Stomach smooth muscle (tissue), 2 donors: Measurements from ENCODE around the gene PLA2G4F.

Source experiments
- H3K27ac ChIP-seq: one replicate; pipeline ENCODE4 v1.7.0; 2013; ENCODE audit warnings: mild to moderate bottlenecking, low read length, inconsistent platforms
- H3K27me3 ChIP-seq, 2 donors: one replicate each; pipeline ENCODE4 v1.7.0; 2013; ENCODE audit warnings: low read length in 2 of 2; ENCODE audit not compliant: insufficient read depth in 2 of 2, control insufficient read depth in 1 of 2
- H3K36me3 ChIP-seq, 2 donors: one replicate each; pipeline ENCODE4 v1.7.0; 2013; ENCODE audit warnings: low read length in 2 of 2; ENCODE audit not compliant: control insufficient read depth in 2 of 2, insufficient read depth in 2 of 2
- H3K4me1 ChIP-seq: one replicate; pipeline ENCODE4 v1.7.0; 2013; ENCODE audit warnings: low read length; ENCODE audit not compliant: control insufficient read depth, insufficient read depth
- H3K4me3 ChIP-seq, 2 donors: one replicate each; pipeline ENCODE4 v1.7.0; 2013; ENCODE audit warnings: low read length in 2 of 2
- H3K9ac ChIP-seq, 2 donors: one replicate each; pipeline ENCODE4 v1.7.0; 2013; ENCODE audit warnings: low read length in 2 of 2, mild to moderate bottlenecking in 1 of 2
- H3K9me3 ChIP-seq, 2 donors: one replicate each; pipeline ENCODE4 v1.7.0; 2013; ENCODE audit warnings: low read length in 2 of 2; ENCODE audit not compliant: control insufficient read depth in 2 of 2
- donor health status: healthy.
- donor health status: Pancreatic carcinoma.

PLA2G4F gene

GRCh38 chr15:42130246-42130986 is 26.0 kb downstream of the PLA2G4F start:
- Histone ChIP-seq H3K4me1 (no peaks in the 10 kb centered on the region), H3K9me3 (no peaks in the 10 kb centered on the region), H3K36me3 (no peaks in the 10 kb centered on the region), H3K9ac (no peak overlapping the region), H3K4me3 (no peak overlapping the region), H3K27me3 (peaks cover 3 to 14% of the 10 kb centered on the region in 2 donors), H3K27ac (no peak overlapping the region)

- Histone ChIP-seq H3K9ac (no peak overlapping the region), H3K4me1 (no peaks in the 10 kb centered on the region), H3K27ac (no peak overlapping the region), H3K27me3 (peaks cover 3 to 14% of the 10 kb centered on the region in 2 donors), H3K9me3 (no peaks in the 10 kb centered on the region), H3K36me3 (no peaks in the 10 kb centered on the region), H3K4me3 (no peak overlapping the region)
Observed at GRCh38 chr15:42129364-42129763, 27.1 kb downstream of the PLA2G4F start.

- no peaks in the 10 kb centered on the region for H3K9me3 ChIP-seq
- no peaks in the 10 kb centered on the region for H3K4me1 ChIP-seq
- no peak overlapping the region for H3K4me3 ChIP-seq
- peaks cover 3 to 14% of the 10 kb centered on the region in 2 donors for H3K27me3 ChIP-seq
- no peaks in the 10 kb centered on the region for H3K36me3 ChIP-seq
- no peak overlapping the region for H3K27ac ChIP-seq
- H3K9ac ChIP-seq = no peak overlapping the region
Observed at GRCh38 chr15:42128476-42128875, 28.0 kb downstream of the PLA2G4F start.

GRCh38 chr15:42123546-42123945 is 32.9 kb downstream of the PLA2G4F start:
- Histone ChIP-seq H3K4me1 (peaks cover 2% of the 10 kb centered on the region), H3K9me3 (no peaks in the 10 kb centered on the region), H3K4me3 (no peak overlapping the region), H3K27ac (no peak overlapping the region), H3K9ac (no peak overlapping the region), H3K36me3 (no peaks in the 10 kb centered on the region), H3K27me3 (peaks cover 0 to 4% of the 10 kb centered on the region in 2 donors)

DNA sequence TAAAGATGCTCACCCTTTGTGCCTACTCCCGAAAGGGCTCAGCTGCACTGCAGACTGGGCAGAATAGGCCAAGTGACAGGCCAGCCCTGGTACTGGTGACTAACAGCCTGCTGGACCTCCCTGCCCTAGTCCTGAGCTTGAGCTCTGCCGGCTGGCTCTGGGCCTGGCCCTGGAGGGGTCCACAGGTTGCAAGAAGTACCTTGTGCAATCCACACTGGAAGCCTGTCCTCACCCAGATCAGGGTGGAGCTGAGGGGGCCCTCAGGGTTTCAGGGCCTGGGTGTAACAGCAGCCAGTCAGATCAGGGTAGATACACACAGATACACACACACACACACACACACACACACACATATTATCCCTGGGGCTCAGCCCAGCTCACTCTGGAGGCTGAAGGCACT is 34.8 kb downstream of the PLA2G4F start:
- Histone ChIP-seq H3K27me3 (no peaks in the 10 kb centered on the region), H3K36me3 (no peaks in the 10 kb centered on the region), H3K9me3 (no peaks in the 10 kb centered on the region), H3K4me3 (no peak overlapping the region), H3K4me1 (peaks cover 2% of the 10 kb centered on the region), H3K27ac (no peak overlapping the region), H3K9ac (no peak overlapping the region)

DNA sequence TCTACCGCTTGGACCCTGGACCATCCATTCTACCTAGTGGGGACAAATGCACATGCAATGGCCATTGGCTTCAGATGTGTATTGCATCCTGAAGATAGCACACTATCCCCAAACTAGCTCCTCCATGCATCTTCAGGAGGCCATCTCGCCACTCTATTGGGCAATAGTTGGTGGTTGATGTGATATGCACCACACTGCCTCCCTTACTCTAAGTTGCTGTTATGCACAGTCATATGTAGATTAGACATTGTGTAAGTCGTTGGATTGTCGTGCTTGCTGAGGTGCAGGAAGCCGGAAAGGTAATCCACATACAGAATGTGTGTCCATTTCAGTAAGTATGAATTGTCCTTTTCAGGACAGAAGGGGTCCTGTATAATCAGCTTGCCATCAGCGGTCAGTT is 35.4 kb downstream of the PLA2G4F start:
- no peak overlapping the region for H3K4me3 ChIP-seq
- no peaks in the 10 kb centered on the region for H3K27me3 ChIP-seq
- no peak overlapping the region for H3K9ac ChIP-seq
- H3K4me1 ChIP-seq = peaks cover 2% of the 10 kb centered on the region
- peaks cover 0 to 3% of the 10 kb centered on the region in 2 donors for H3K9me3 ChIP-seq
- no peak overlapping the region for H3K27ac ChIP-seq
- H3K36me3 ChIP-seq = no peaks in the 10 kb centered on the region

DNA sequence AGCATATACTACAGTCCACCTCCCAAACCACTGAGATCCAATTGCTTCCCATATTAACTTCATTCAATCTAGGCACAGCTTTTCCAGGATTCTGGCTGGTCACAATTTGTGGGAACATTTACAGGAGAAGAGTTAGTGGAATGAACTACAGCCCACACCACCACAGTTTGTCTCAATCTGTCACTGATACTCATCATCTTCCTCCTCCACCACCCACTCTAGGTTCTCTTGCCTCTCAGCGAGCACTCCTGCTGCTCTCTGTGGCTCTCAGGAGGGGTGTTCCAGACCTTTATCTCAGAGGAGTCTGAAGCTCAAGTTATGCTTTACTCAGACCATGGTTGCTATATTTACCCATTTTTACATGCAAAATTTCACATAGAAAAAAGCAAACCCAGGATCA is 36.2 kb downstream of the PLA2G4F start:
- Histone ChIP-seq H3K27me3 (no peaks in the 10 kb centered on the region), H3K4me3 (no peak overlapping the region), H3K36me3 (no peaks in the 10 kb centered on the region), H3K9me3 (peaks cover 0 to 3% of the 10 kb centered on the region in 2 donors), H3K9ac (no peak overlapping the region), H3K4me1 (peaks cover 2% of the 10 kb centered on the region), H3K27ac (no peak overlapping the region)

DNA sequence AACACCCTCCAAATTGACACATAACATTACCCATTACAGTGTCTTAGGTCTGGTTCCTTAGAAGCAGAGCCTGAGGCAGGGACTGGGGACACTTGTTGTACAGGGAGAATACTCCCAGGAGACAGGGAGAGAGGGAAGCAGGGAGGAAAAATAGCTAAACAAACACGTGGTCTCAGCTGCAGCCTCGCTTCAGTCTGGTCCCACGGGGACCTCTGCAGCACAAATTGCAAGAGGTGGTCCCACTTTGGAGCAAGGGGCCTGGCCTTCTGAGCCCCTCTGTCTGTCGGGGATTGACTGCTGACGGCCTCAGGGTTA is 37.0 kb downstream of the PLA2G4F start:
- H3K4me3 ChIP-seq = no peak overlapping the region
- peaks cover 0 to 3% of the 10 kb centered on the region in 2 donors for H3K9me3 ChIP-seq
- H3K27ac ChIP-seq = no peak overlapping the region
- H3K36me3 ChIP-seq = no peaks in the 10 kb centered on the region
- peaks cover 2% of the 10 kb centered on the region for H3K4me1 ChIP-seq
- H3K27me3 ChIP-seq = no peaks in the 10 kb centered on the region
- no peak overlapping the region for H3K9ac ChIP-seq

DNA sequence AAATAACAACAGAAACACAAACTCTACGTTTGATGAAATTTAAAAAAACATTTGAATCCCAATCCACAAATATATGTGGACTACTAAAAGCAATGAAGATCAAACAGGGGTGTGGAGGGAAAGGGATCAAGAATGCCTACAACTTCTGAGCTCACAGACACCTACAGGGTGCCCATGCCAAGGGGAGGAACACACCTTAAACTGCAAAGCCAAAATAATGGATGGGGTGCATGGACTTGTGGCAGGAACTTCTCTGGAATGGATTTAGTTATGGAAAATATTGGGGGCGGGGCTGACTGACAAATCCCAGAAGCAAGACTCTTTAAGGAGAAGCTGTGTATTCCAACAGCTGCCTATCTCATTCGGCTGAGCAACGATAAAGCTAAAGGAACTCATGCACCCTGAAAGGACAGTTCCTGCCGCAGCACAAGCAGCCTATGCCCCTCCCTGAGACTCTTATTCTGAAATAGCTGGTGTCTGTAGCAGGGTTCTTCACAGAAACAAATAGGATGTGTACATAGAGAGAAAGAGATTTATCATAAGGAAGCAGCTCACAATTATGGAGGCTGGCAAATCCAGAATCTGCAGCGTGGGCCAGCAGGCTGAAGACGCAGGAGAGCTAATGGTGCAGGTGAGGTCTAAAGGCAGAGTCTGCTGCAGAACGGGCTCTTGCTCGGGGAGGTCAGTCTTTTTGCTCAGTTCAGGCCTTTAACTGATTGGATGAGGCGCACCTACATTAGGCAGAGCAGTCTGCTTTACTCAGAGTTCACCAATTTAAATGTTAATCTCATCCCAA is 37.6 kb downstream of the PLA2G4F start:
- peaks cover 0 to 3% of the 10 kb centered on the region in 2 donors for H3K9me3 ChIP-seq
- no peak overlapping the region for H3K27ac ChIP-seq
- no peak overlapping the region for H3K4me3 ChIP-seq
- H3K27me3 ChIP-seq = no peaks in the 10 kb centered on the region
- H3K4me1 ChIP-seq = peaks cover 2% of the 10 kb centered on the region
- no peaks in the 10 kb centered on the region for H3K36me3 ChIP-seq
- no peak overlapping the region for H3K9ac ChIP-seq

DNA sequence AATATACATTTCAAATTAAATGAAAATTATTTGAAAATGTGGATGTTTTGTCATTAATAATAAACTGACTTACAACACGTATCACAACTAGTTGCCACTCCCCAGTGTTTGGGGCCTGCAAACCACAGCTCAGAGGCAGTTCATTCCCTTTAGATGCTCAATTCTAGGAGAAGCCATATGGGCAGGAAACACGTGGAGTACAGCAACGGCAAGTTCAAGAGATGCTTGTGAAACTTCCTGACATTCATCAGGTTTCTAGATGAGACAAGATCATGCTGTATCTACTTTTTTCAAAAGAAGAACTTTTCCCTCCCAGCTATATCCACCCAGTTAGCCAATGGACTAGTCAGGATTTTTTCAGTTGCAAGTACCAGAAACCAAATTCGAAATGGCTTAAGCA is 44.5 kb downstream of the PLA2G4F start:
- no peaks in the 10 kb centered on the region for H3K36me3 ChIP-seq
- H3K9me3 ChIP-seq = peaks cover 0 to 3% of the 10 kb centered on the region in 2 donors
- H3K27ac ChIP-seq = no peak overlapping the region
- no peak overlapping the region for H3K9ac ChIP-seq
- H3K4me1 ChIP-seq = no peaks in the 10 kb centered on the region
- H3K4me3 ChIP-seq = no peak overlapping the region
- peaks cover 0 to 2% of the 10 kb centered on the region in 2 donors for H3K27me3 ChIP-seq

DNA sequence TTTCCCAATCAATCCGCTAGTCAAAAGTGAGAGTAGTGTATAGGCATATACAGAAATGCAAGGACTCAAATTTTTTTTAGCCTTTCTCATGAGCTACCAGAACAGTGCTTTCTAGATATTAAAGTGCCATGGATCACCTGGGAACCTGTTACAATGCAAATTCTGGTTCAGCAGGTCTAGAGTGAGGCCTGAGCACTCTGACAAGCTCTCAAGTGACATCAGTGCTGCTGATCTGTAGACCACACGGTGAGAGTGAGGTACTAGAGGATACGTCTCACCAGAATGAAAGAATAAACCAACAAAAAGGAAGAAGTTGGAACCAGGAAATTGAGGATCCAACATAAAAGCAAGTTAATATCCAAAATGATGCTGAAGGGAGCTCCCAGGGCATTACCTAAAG is 46.1 kb downstream of the PLA2G4F start:
- no peak overlapping the region for H3K27ac ChIP-seq
- H3K9me3 ChIP-seq = no peaks in the 10 kb centered on the region
- H3K9ac ChIP-seq = no peak overlapping the region
- H3K36me3 ChIP-seq = no peaks in the 10 kb centered on the region
- no peaks in the 10 kb centered on the region for H3K4me1 ChIP-seq
- H3K27me3 ChIP-seq = peaks cover 0 to 2% of the 10 kb centered on the region in 2 donors
- no peak overlapping the region for H3K4me3 ChIP-seq
